ENCODE measurements around the gene GTF2H1.

Gene GTF2H1

GRCh38 chr11:18358646-18359045, 36.3 kb downstream of the GTF2H1 start:
- in situ Hi-C loops (cut with HindIII; ENCODE audit: low pct_ligation_motif_present, low sequenced_read_pairs) = no loop called here
- Histone ChIP-seq H3K4me3 (ENCODE audit: low read depth, low read length) (no peak overlapping the region), H3K27me3 (replicated peaks) (no peaks in the 10 kb centered on the region), H3K36me3 (replicated peaks) (peaks cover 33% of the 10 kb centered on the region), H3K27ac (no peak overlapping the region)
- TF ChIP-seq CTCF (IDR thresholded peaks at IDR 0.05; ENCODE audit: low read depth, low read length, missing control alignments) = no peak
- DNase-seq = no peak

GRCh38 chr11:18361154-18361553, 38.8 kb downstream of the GTF2H1 start:
- Histone ChIP-seq H3K27ac (no peak overlapping the region), H3K27me3 (replicated peaks) (no peaks in the 10 kb centered on the region), H3K4me3 (ENCODE audit: low read depth, low read length) (no peak overlapping the region), H3K36me3 (replicated peaks) (peaks cover 39% of the 10 kb centered on the region)
- no peak for TF ChIP-seq CTCF (IDR thresholded peaks at IDR 0.05; ENCODE audit: low read depth, low read length, missing control alignments)
- in situ Hi-C loops (cut with HindIII; ENCODE audit: low pct_ligation_motif_present, low sequenced_read_pairs) = no loop called here
- no peak for DNase-seq

GRCh38 chr11:18364495-18365073, 42.2 kb downstream of the GTF2H1 start:
- no peak for TF ChIP-seq CTCF (IDR thresholded peaks at IDR 0.05; ENCODE audit: low read depth, low read length, missing control alignments)
- no peak overlapping the region for H3K4me3 ChIP-seq (ENCODE audit: low read depth, low read length)
- in situ Hi-C loops (cut with HindIII; ENCODE audit: low pct_ligation_motif_present, low sequenced_read_pairs) = no loop called here
- H3K27me3 ChIP-seq (replicated peaks) = no peaks in the 10 kb centered on the region
- DNase-seq = no peak
- no peak overlapping the region for H3K27ac ChIP-seq
- H3K36me3 ChIP-seq (replicated peaks) = peaks cover 39% of the 10 kb centered on the region

GRCh38 chr11:18365741-18366140, 43.4 kb downstream of the GTF2H1 start:
- no peak overlapping the region for H3K4me3 ChIP-seq (ENCODE audit: low read depth, low read length)
- no peak for TF ChIP-seq CTCF (IDR thresholded peaks at IDR 0.05; ENCODE audit: low read depth, low read length, missing control alignments)
- peaks cover 32% of the 10 kb centered on the region for H3K36me3 ChIP-seq (replicated peaks)
- H3K27me3 ChIP-seq (replicated peaks) = no peaks in the 10 kb centered on the region
- in situ Hi-C loops (cut with HindIII; ENCODE audit: low pct_ligation_motif_present, low sequenced_read_pairs) = no loop called here
- no peak for DNase-seq
- no peak overlapping the region for H3K27ac ChIP-seq

GRCh38 chr11:18366286-18366685, 43.9 kb downstream of the GTF2H1 start:
- in situ Hi-C loops (cut with HindIII; ENCODE audit: low pct_ligation_motif_present, low sequenced_read_pairs) = no loop called here
- H3K27me3 ChIP-seq (replicated peaks) = no peaks in the 10 kb centered on the region
- DNase-seq = no peak
- TF ChIP-seq CTCF (IDR thresholded peaks at IDR 0.05; ENCODE audit: low read depth, low read length, missing control alignments) = no peak
- peaks cover 28% of the 10 kb centered on the region for H3K36me3 ChIP-seq (replicated peaks)
- H3K4me3 ChIP-seq (ENCODE audit: low read depth, low read length) = no peak overlapping the region
- H3K27ac ChIP-seq = no peak overlapping the region

- H3K36me3 ChIP-seq (replicated peaks) = peaks cover 22% of the 10 kb centered on the region
- in situ Hi-C loops (cut with HindIII; ENCODE audit: low pct_ligation_motif_present, low sequenced_read_pairs) = no loop called here
- no peak overlapping the region for H3K27ac ChIP-seq
- H3K27me3 ChIP-seq (replicated peaks) = no peaks in the 10 kb centered on the region
- no peak for DNase-seq
- no peak for TF ChIP-seq CTCF (IDR thresholded peaks at IDR 0.05; ENCODE audit: low read depth, low read length, missing control alignments)
- H3K4me3 ChIP-seq (ENCODE audit: low read depth, low read length) = no peak overlapping the region
Observed at GRCh38 chr11:18367431-18367830, 45.1 kb downstream of the GTF2H1 start.

Data from brain microvascular endothelial cell (primary cell).